H1 (cell line): Measurements from ENCODE around the gene IFT43. TPM values are rescaled to one million over a fixed set of nuclear protein-coding genes. Genes with fewer than 3 reads are reported as not detected.

ENCODE experiments used
- ASH2L ChIP-seq: fragments of 200-600, 300-600 bp; sonication (generic); IDR thresholded peaks from one replicate; pipeline ENCODE4 v1.7.1; 2017; ENCODE audit warnings: low read length
- BACH1 ChIP-seq: IDR thresholded peaks from 2 replicates; pipeline ENCODE4 v1.6.1; 2012; ENCODE audit warnings: low read length, improper control_type of control experiment
- CHD1 ChIP-seq: IDR thresholded peaks from 2 replicates; pipeline ENCODE4 v1.6.1; 2012; ENCODE audit warnings: low read depth, low read length, improper control_type of control experiment
- CTBP2 ChIP-seq: IDR thresholded peaks from 2 replicates; pipeline ENCODE4 v1.7.0; 2011; ENCODE audit warnings: borderline replicate concordance, mild to moderate bottlenecking, moderate library complexity, mixed read lengths, low read length; ENCODE audit not compliant: insufficient read depth, insufficient read length
- CTCF ChIP-seq, 3 experiments: IDR thresholded peaks; 1 replicate in 2 of 3; 2 replicates in 1 of 3; pipeline versions ENCODE4 v1.5.1 to v1.6.1; 2011; ENCODE audit warnings: low read length in 3 of 3, mild to moderate bottlenecking in 3 of 3, inconsistent platforms in 2 of 3, low read depth in 1 of 3, moderate library complexity in 1 of 3; ENCODE audit not compliant: insufficient read depth in 1 of 3; ENCODE audit errors: control extremely low read depth in 1 of 3
- GTF2F1 ChIP-seq: IDR thresholded peaks from 2 replicates; pipeline ENCODE4 v1.6.1; 2012; ENCODE audit warnings: low read depth, low read length, improper control_type of control experiment, borderline replicate concordance
- HDAC2 ChIP-seq, 2 experiments: fragments of 300-600 bp in 1 of 2; sonication (generic) in 1 of 2; IDR thresholded peaks; 2 replicates each; pipeline ENCODE4 v1.6.1; 2011 to 2012; ENCODE audit warnings: low read depth in 2 of 2, low read length in 2 of 2, mild to moderate bottlenecking in 2 of 2, moderate library complexity in 2 of 2, borderline replicate concordance in 1 of 2, inconsistent platforms in 1 of 2
- HDAC6 ChIP-seq: IDR thresholded peaks from one replicate; pipeline ENCODE4 v1.7.1; 2012; ENCODE audit warnings: low read depth, mild to moderate bottlenecking, inconsistent platforms, low read length, moderate library complexity
- KDM5A ChIP-seq: fragments of 200-600 bp; IDR thresholded peaks from 2 replicates; pipeline ENCODE4 v1.7.1; 2012; ENCODE audit warnings: mild to moderate bottlenecking, low read length, inconsistent platforms, mixed read lengths
- MAFK ChIP-seq: IDR thresholded peaks from 2 replicates; pipeline ENCODE4 v1.6.1; 2012; ENCODE audit warnings: low read depth, mild to moderate bottlenecking, improper control_type of control experiment, low read length
- NANOG ChIP-seq: IDR thresholded peaks from 2 replicates; pipeline ENCODE4 v1.6.1; 2011; ENCODE audit warnings: low read length, low read depth, mild to moderate bottlenecking, inconsistent platforms; ENCODE audit not compliant: insufficient read depth, poor library complexity, severe bottlenecking
- PHF8 ChIP-seq: fragments of 200-600 bp; sonication (generic); conservative IDR thresholded peaks from 2 replicates; pipeline ENCODE4 v1.7.1; 2012; ENCODE audit warnings: low read depth, mild to moderate bottlenecking, inconsistent platforms, low read length, moderate library complexity
- POLR2A ChIP-seq, 2 experiments: IDR thresholded peaks; 1 replicate in 1 of 2; 2 replicates in 1 of 2; pipeline ENCODE4 v1.6.1; 2011; ENCODE audit warnings: low read depth in 2 of 2, low read length in 2 of 2, mild to moderate bottlenecking in 2 of 2; ENCODE audit errors: control extremely low read depth in 1 of 2
- POU5F1 ChIP-seq: IDR thresholded peaks from 2 replicates; pipeline ENCODE4 v1.6.1; 2011; ENCODE audit warnings: low read depth, mild to moderate bottlenecking, low read length, moderate library complexity
- SIX5 ChIP-seq: IDR thresholded peaks from 2 replicates; pipeline ENCODE4 v1.6.1; 2011; ENCODE audit warnings: mild to moderate bottlenecking, low read depth, low read length
- SP1 ChIP-seq: IDR thresholded peaks from 2 replicates; pipeline ENCODE4 v1.6.1; 2011; ENCODE audit warnings: low read depth, low read length
- SP2 ChIP-seq: IDR thresholded peaks from 2 replicates; pipeline ENCODE4 v1.6.1; 2012; ENCODE audit warnings: mild to moderate bottlenecking, low read length, inconsistent platforms
- SP4 ChIP-seq: IDR thresholded peaks from 2 replicates; pipeline ENCODE4 v1.6.1; 2012; ENCODE audit warnings: low read length, inconsistent platforms
- SRF ChIP-seq: IDR thresholded peaks from 2 replicates; pipeline ENCODE4 v1.6.1; 2011; ENCODE audit warnings: mild to moderate bottlenecking, low read depth, low read length, moderate library complexity
- TAF7 ChIP-seq: optimal IDR thresholded peaks from 2 replicates; pipeline ENCODE3; 2011; ENCODE audit warnings: low read depth, mild to moderate bottlenecking, inconsistent platforms, low read length, moderate library complexity, borderline replicate concordance
- TBP ChIP-seq: IDR thresholded peaks from 2 replicates; pipeline ENCODE4 v1.6.1; 2011; ENCODE audit warnings: low read depth, low read length, improper control_type of control experiment
- TEAD4 ChIP-seq: IDR thresholded peaks from 2 replicates; pipeline ENCODE4 v1.6.1; 2012; ENCODE audit warnings: low read depth, low read length, inconsistent platforms, mixed read lengths
- YY1 ChIP-seq: IDR thresholded peaks from 2 replicates; pipeline ENCODE4 v1.6.1; 2011; ENCODE audit warnings: low read depth, mild to moderate bottlenecking, low read length
- polyA plus RNA-seq, 7 experiments: library from polyadenylated mRNA; depleted of rRNA in 3 of 7; stranded (reverse) in 5 of 7; unstranded in 2 of 7; fragments of >200 nt in 5 of 7; fragments of 200-250 nt in 2 of 7; gene quantifications; 1 replicate in 5 of 7; 2 replicates in 1 of 7; 4 replicates in 1 of 7; pipeline versions ENCODE4 v1.2.1 to v1.2.3, GENCODE V29; 2011 to 2013; ENCODE audit warnings: missing spikeins in 2 of 7, mixed read lengths in 2 of 7
- total RNA-seq: library from RNA; stranded (reverse); fragmentation: NEBNext Ultra II Directional; extraction: Animal tissue kit (Norgen Biotek cat#: 25700); gene quantifications from 2 replicates; pipeline ENCODE4 v1.2.1, GENCODE V29; 2021

IFT43 gene
- total and polyA plus RNA-seq, 2 of the 8 experiments (the other 6 are each of a cell fraction or from before 2014, with no cell fraction given) = 17.0 to 20.8 TPM

GRCh38 chr14:75985618-75986438 is at the start of gene IFT43 (continued):
- TF ChIP-seq SRF (no peak), POU5F1 (no peak), POLR2A (IDR thresholded peaks at IDR 0.05; ENCODE audit: control extremely low read depth in 1 of 2, low read depth in 2 of 2, low read length in 2 of 2) (peak in 1 of 2 experiments; percentile 11; a peak in 1 of 3 replicates), NANOG (no peak), TBP (no peak), HDAC2 (IDR thresholded peaks at IDR 0.05; ENCODE audit: borderline replicate concordance in 1 of 2, low read depth in 2 of 2, low read length in 2 of 2) (peak in 1 of 2 experiments; percentile 91; a peak in 1 of 4 replicates), YY1 (no peak; the same call in 1 of the 2 replicates), KDM5A (0 out of 2 replicates have a peak, but pooled peaks have one; percentile 20), GTF2F1 (no peak), CTCF (IDR thresholded peaks at IDR 0.05; ENCODE audit: control extremely low read depth in 1 of 3, insufficient read depth in 1 of 3, low read depth in 1 of 3, low read length in 3 of 3) (no peak), SIX5 (no peak), SP2 (no peak), CHD1 (no peak), HDAC6 (no peak), PHF8 (peak; percentile 62), ASH2L (peak; percentile 85), CTBP2 (no peak), BACH1 (no peak), MAFK (no peak), TEAD4 (no peak), TAF7 (no peak), SP1 (no peak), SP4 (no peak)
